Spinal cord (tissue), 10 donors: Measurements from ENCODE around the gene NPM3. TPM values are rescaled to one million over a fixed set of nuclear protein-coding genes. Genes with fewer than 3 reads are reported as not detected.
"Not testable (repeated sequence)": the region's sequence is repeated elsewhere in the genome, so short reads cannot be mapped to it uniquely, and the experiment has no call there.

Experiments used
- DNase-seq, 6 donors: peaks; one replicate each; pipeline versions ENCODE4 v3.0.0 to v3.0.0-alpha.2; 2013 to 2015; ENCODE audit warnings: low spot score in 6 of 6, low read depth in 4 of 6
- H3K27ac ChIP-seq: one replicate; pipeline ENCODE4 v1.5.1; 2013; ENCODE audit warnings: low read depth, low read length, control low read depth
- H3K27me3 ChIP-seq: one replicate; pipeline ENCODE4 v1.6.1; 2013; ENCODE audit warnings: low read length; ENCODE audit not compliant: control insufficient read depth, insufficient read depth
- H3K36me3 ChIP-seq: one replicate; pipeline ENCODE4 v1.6.1; 2013; ENCODE audit warnings: low read length; ENCODE audit not compliant: control insufficient read depth, insufficient read depth
- H3K4me1 ChIP-seq: one replicate; pipeline ENCODE4 v1.6.1; 2013; ENCODE audit warnings: low read length; ENCODE audit not compliant: control insufficient read depth, insufficient read depth
- H3K4me3 ChIP-seq: one replicate; pipeline ENCODE4 v1.5.1; 2013; ENCODE audit warnings: low read depth, low read length, control low read depth
- H3K9me3 ChIP-seq: one replicate; pipeline ENCODE4 v1.6.1; 2013; ENCODE audit warnings: low read length; ENCODE audit not compliant: control insufficient read depth, insufficient read depth
- WGBS: methylation state at CpG from one replicate; pipeline ENCODE4 v1.1.5; 2013; ENCODE audit warnings: missing lambda C conversion rate; ENCODE audit not compliant: insufficient coverage; 5-methylcytosine and 5-hydroxymethylcytosine counted together
- polyA plus RNA-seq, 2 donors: library from polyadenylated mRNA; unstranded; fragments of 120-200 nt; gene quantifications; one replicate each; pipeline ENCODE4 v1.2.1, GENCODE V29; 2013; ENCODE audit not compliant: insufficient read length in 2 of 2
- total RNA-seq, 2 donors: library from RNA; depleted of rRNA in 1 of 2; stranded (reverse); fragments of 120-200 nt in 1 of 2; fragments of >200 nt in 1 of 2; gene quantifications; one replicate each; pipeline versions ENCODE4 v1.2.3 to v1.2.4, GENCODE V29; 2013 to 2014
- donor health status: healthy.

Gene NPM3
- total and polyA plus RNA-seq, 4 donors = 20.0 to 40.6 (median 39.0) TPM

- DNase-seq = no peak
- H3K36me3 ChIP-seq = peaks cover 70% of the 10 kb centered on the region
- H3K27me3 ChIP-seq = no peaks in the 10 kb centered on the region
These were observed 23.9 kb upstream of the NPM3 start for GRCh38 chr10:101807158-101807557.

GRCh38 chr10:101803511-101803910 lies 20.3 kb upstream of the NPM3 start:
- H3K4me3 ChIP-seq = no peak overlapping the region
- H3K27me3 ChIP-seq = no peaks in the 10 kb centered on the region
- 100% methylated on average over 1 of the region's 4 CpGs for WGBS
- H3K36me3 ChIP-seq = peaks cover 68% of the 10 kb centered on the region
- no peak for DNase-seq
- H3K9me3 ChIP-seq = no peaks in the 10 kb centered on the region
- H3K4me1 ChIP-seq = no peaks in the 10 kb centered on the region
- no peak overlapping the region for H3K27ac ChIP-seq

More at GRCh38 chr10:101807158-101807557, 23.9 kb upstream of the NPM3 start:
- Histone ChIP-seq H3K9me3 (no peaks in the 10 kb centered on the region), H3K4me1 (no peaks in the 10 kb centered on the region), H3K27ac (no peak overlapping the region), H3K4me3 (no peak overlapping the region)
- WGBS = 100% methylated on average over 1 of the region's 1 CpG

GRCh38 chr10:101797403-101798059 lies 14.3 kb upstream of the NPM3 start:
- no CpG with 5 or more reads among the region's 4 CpGs for WGBS
- H3K4me1 ChIP-seq = no peaks in the 10 kb centered on the region
- H3K9me3 ChIP-seq = no peaks in the 10 kb centered on the region
- no peak overlapping the region for H3K4me3 ChIP-seq
- H3K27ac ChIP-seq = no peak overlapping the region
- peaks cover 59% of the 10 kb centered on the region for H3K36me3 ChIP-seq
- no peaks in the 10 kb centered on the region for H3K27me3 ChIP-seq
- no peak for DNase-seq

GRCh38 chr10:101793526-101793925 lies 10.3 kb upstream of the NPM3 start:
- peaks cover 64% of the 10 kb centered on the region for H3K36me3 ChIP-seq

GRCh38 chr10:101789686-101790085 lies 6.4 kb upstream of the NPM3 start:
- peaks cover 66% of the 10 kb centered on the region for H3K36me3 ChIP-seq
- H3K9me3 ChIP-seq = no peaks in the 10 kb centered on the region
- DNase-seq = no peak
- no peaks in the 10 kb centered on the region for H3K4me1 ChIP-seq
- no peaks in the 10 kb centered on the region for H3K27me3 ChIP-seq
- WGBS = 100% methylated on average over 4 of the region's 7 CpGs
- H3K27ac ChIP-seq = no peak overlapping the region
- H3K4me3 ChIP-seq = no peak overlapping the region

More at GRCh38 chr10:101793526-101793925, 10.3 kb upstream of the NPM3 start:
- no peak overlapping the region for H3K27ac ChIP-seq
- H3K27me3 ChIP-seq = no peaks in the 10 kb centered on the region
- H3K4me3 ChIP-seq = no peak overlapping the region
- WGBS = 95% methylated on average over 10 of the region's 12 CpGs
- no peaks in the 10 kb centered on the region for H3K9me3 ChIP-seq
- H3K4me1 ChIP-seq = no peaks in the 10 kb centered on the region
- no peak for DNase-seq

GRCh38 chr10:101789231-101789630 lies 6.0 kb upstream of the NPM3 start:
- not testable (repeated sequence) for H3K9me3 ChIP-seq, H3K27me3 ChIP-seq, H3K27ac ChIP-seq, H3K4me1 ChIP-seq, H3K4me3 ChIP-seq, DNase-seq
- peaks cover 66% of the 10 kb centered on the region for H3K36me3 ChIP-seq
- 100% methylated on average over 1 of the region's 9 CpGs for WGBS

- peaks cover 53% of the 10 kb centered on the region for H3K36me3 ChIP-seq
- DNase-seq = no peak
- no peaks in the 10 kb centered on the region for H3K9me3 ChIP-seq
- no peak overlapping the region for H3K27ac ChIP-seq
- WGBS = 79% methylated on average over 2 of the region's 2 CpGs
- H3K27me3 ChIP-seq = no peaks in the 10 kb centered on the region
- no peak overlapping the region for H3K4me3 ChIP-seq
- peaks cover 27% of the 10 kb centered on the region for H3K4me1 ChIP-seq
These were observed 2.6 kb upstream of the NPM3 start for GRCh38 chr10:101785801-101786200.

GRCh38 chr10:101784558-101784957 lies 1.3 kb upstream of the NPM3 start:
- no peak overlapping the region for H3K27ac ChIP-seq
- no peak overlapping the region for H3K4me3 ChIP-seq
- H3K27me3 ChIP-seq = peaks cover 11% of the 10 kb centered on the region
- no peak for DNase-seq
- WGBS = 60% methylated on average over 1 of the region's 2 CpGs
- H3K9me3 ChIP-seq = no peaks in the 10 kb centered on the region
- peaks cover 45% of the 10 kb centered on the region for H3K36me3 ChIP-seq
- peaks cover 39% of the 10 kb centered on the region for H3K4me1 ChIP-seq

- Histone ChIP-seq H3K27ac (no peak overlapping the region), H3K36me3 (peaks cover 40% of the 10 kb centered on the region), H3K9me3 (no peaks in the 10 kb centered on the region), H3K4me1 (peaks cover 48% of the 10 kb centered on the region), H3K27me3 (peaks cover 19% of the 10 kb centered on the region), H3K4me3 (peak overlapping the region; percentile 87)
- DNase-seq = no peak
- WGBS = 50% methylated on average over 9 of the region's 10 CpGs
These were observed 481 bp upstream of the NPM3 start for GRCh38 chr10:101783736-101784118.
